Kidney epithelial cell (primary cell): Measurements from ENCODE around the gene SPIN1. TPM values are rescaled to one million over a fixed set of nuclear protein-coding genes. Genes with fewer than 3 reads are reported as not detected.

Experiments
- DNase-seq: peaks from one replicate; pipeline ENCODE4 v3.0.0-alpha.2; 2010; ENCODE audit warnings: low read depth
- H3K27me3 ChIP-seq: 2 replicates; pipeline ENCODE4 v1.6.0; 2011; ENCODE audit warnings: low read length; ENCODE audit not compliant: control insufficient read depth, insufficient read depth
- H3K36me3 ChIP-seq: 2 replicates; pipeline ENCODE4 v1.5.1; 2011; ENCODE audit warnings: low read length; ENCODE audit not compliant: control insufficient read depth, insufficient read depth
- H3K4me3 ChIP-seq: 2 replicates; pipeline ENCODE4 v1.5.1; 2011; ENCODE audit warnings: low read depth, mild to moderate bottlenecking, control low read depth, low read length
- CTCF ChIP-seq: IDR thresholded peaks from 2 replicates; pipeline ENCODE4 v1.5.1; 2011; ENCODE audit warnings: mild to moderate bottlenecking, moderate library complexity, low read length, control low read depth, inconsistent platforms; ENCODE audit not compliant: insufficient read depth, poor library complexity, severe bottlenecking
- total RNA-seq: library from RNA; depleted of rRNA; stranded (reverse); fragments of >200 nt; gene quantifications from 2 replicates; pipeline ENCODE4 v1.2.3, GENCODE V29; 2015

Gene SPIN1
- total RNA-seq, 1 donor from 2014 or later = 93.0 TPM

- Histone ChIP-seq H3K4me3 (no peak overlapping the region), H3K27me3 (no peaks in the 10 kb centered on the region), H3K36me3 (peaks cover 2% of the 10 kb centered on the region)
- no peak for DNase-seq
- no peak for TF ChIP-seq CTCF
These were observed 45.5 kb downstream of the SPIN1 start for GRCh38 chr9:88433583-88434255.

- DNase-seq = no peak
- Histone ChIP-seq H3K4me3 (no peak overlapping the region), H3K36me3 (peaks cover 2% of the 10 kb centered on the region), H3K27me3 (no peaks in the 10 kb centered on the region)
- TF ChIP-seq CTCF = no peak
These were observed 47.1 kb downstream of the SPIN1 start for GRCh38 chr9:88435336-88435735.

- Histone ChIP-seq H3K36me3 (peaks cover 2% of the 10 kb centered on the region), H3K27me3 (no peaks in the 10 kb centered on the region)
- TF ChIP-seq CTCF = no peak
These were observed 48.1 kb downstream of the SPIN1 start for GRCh38 chr9:88436379-88436778.

GRCh38 chr9:88437210-88438146 lies 49.2 kb downstream of the SPIN1 start:
- Histone ChIP-seq H3K27me3 (no peaks in the 10 kb centered on the region), H3K36me3 (peaks cover 2% of the 10 kb centered on the region), H3K4me3 (no peak overlapping the region)
- DNase-seq = no peak
- TF ChIP-seq CTCF = no peak

More at GRCh38 chr9:88436379-88436778, 48.1 kb downstream of the SPIN1 start:
- DNase-seq = no peak
- no peak overlapping the region for H3K4me3 ChIP-seq

GRCh38 chr9:88438811-88439210 lies 50.6 kb downstream of the SPIN1 start:
- DNase-seq = no peak
- TF ChIP-seq CTCF = no peak
- H3K36me3 ChIP-seq = no peaks in the 10 kb centered on the region
- no peak overlapping the region for H3K4me3 ChIP-seq
- H3K27me3 ChIP-seq = no peaks in the 10 kb centered on the region
